IMR-90 (cell line): ENCODE results near the gene CDH2. TPM values are rescaled to one million over a fixed set of nuclear protein-coding genes. Genes with fewer than 3 reads are reported as not detected.

Experiments used
- ATAC-seq: fragments of 200-7000 bp; cut with Tn5 transposase; 2 replicates; pipeline ENCODE4 v1.9.1; 2020; ENCODE audit warnings: low read depth, mild to moderate bottlenecking, moderate library complexity
- BruUV-seq: library from RNA; stranded (reverse); fragments of 400-500 nt; replicated peaks from 2 replicates; lab custom pipeline; 2021; lab: Mats Ljungman, UMichigan
- CTCF ChIA-PET: fragments of 300-600 bp; formaldehyde crosslinking; extraction: SDS; loops from one replicate; lab custom pipeline; 2021; ENCODE audit warnings: antibody characterized with exemption; lab: Yijun Ruan, JAX
- POLR2A ChIA-PET: fragments of 300-600 bp; sonication (Branson Sonifier 250); formaldehyde crosslinking; loops from one replicate; lab custom pipeline; 2022; ENCODE audit warnings: antibody characterized with exemption; ENCODE audit not compliant: unreplicated experiment; lab: Charles Lee
- DNase-seq: peaks from one replicate; pipeline ENCODE4 v3.0.0; 2013
- H2AFZ ChIP-seq: replicated peaks from 2 replicates; pipeline ENCODE3; 2013; ENCODE audit warnings: low read length, mild to moderate bottlenecking; ENCODE audit not compliant: poor library complexity
- H2AK5ac ChIP-seq: 2 replicates; pipeline ENCODE4 v1.6.1; 2013; ENCODE audit warnings: low read depth, low read length, inconsistent platforms
- H2AK9ac ChIP-seq: replicated peaks from 2 replicates; pipeline ENCODE3; 2013; ENCODE audit warnings: mild to moderate bottlenecking, low read depth, low read length, moderate library complexity; ENCODE audit not compliant: poor library complexity
- H2BK120ac ChIP-seq: 2 replicates; pipeline ENCODE4 v1.6.1; 2013; ENCODE audit warnings: low read depth, low read length, inconsistent platforms
- H2BK15ac ChIP-seq: 3 replicates; pipeline ENCODE4 v1.6.1; 2013; ENCODE audit warnings: low read depth, low read length, inconsistent platforms
- H2BK20ac ChIP-seq: 2 replicates; pipeline ENCODE4 v1.6.1; 2013; ENCODE audit warnings: low read depth, mild to moderate bottlenecking, inconsistent platforms, low read length, moderate library complexity
- H2BK5ac ChIP-seq: 2 replicates; pipeline ENCODE4 v1.6.1; 2013; ENCODE audit warnings: mild to moderate bottlenecking, low read depth, low read length, inconsistent platforms; ENCODE audit not compliant: poor library complexity, severe bottlenecking
- H3K14ac ChIP-seq: replicated peaks from 2 replicates; pipeline ENCODE4 v1.6.1; 2013; ENCODE audit warnings: low read depth, low read length, inconsistent platforms
- H3K18ac ChIP-seq: 2 replicates; pipeline ENCODE4 v1.6.1; 2013; ENCODE audit warnings: low read depth, low read length, control low read depth
- H3K23ac ChIP-seq: 2 replicates; pipeline ENCODE4 v1.6.1; 2013; ENCODE audit warnings: low read depth, low read length, inconsistent platforms
- H3K27ac ChIP-seq: 2 replicates; pipeline ENCODE4 v1.5.1; 2013; ENCODE audit warnings: mild to moderate bottlenecking, control low read depth, low read length; ENCODE audit not compliant: insufficient read depth
- H3K27me3 ChIP-seq: 2 replicates; pipeline ENCODE4 v1.6.1; 2013; ENCODE audit warnings: low read length; ENCODE audit not compliant: control insufficient read depth, insufficient read depth
- H3K36me3 ChIP-seq: 2 replicates; pipeline ENCODE4 v1.6.1; 2013; ENCODE audit warnings: low read length, mixed read lengths; ENCODE audit not compliant: control insufficient read depth, insufficient read depth
- H3K4ac ChIP-seq: 2 replicates; pipeline ENCODE4 v1.6.1; 2013; ENCODE audit warnings: low read depth, low read length, inconsistent platforms
- H3K4me1 ChIP-seq: 2 replicates; pipeline ENCODE4 v1.6.1; 2013; ENCODE audit warnings: low read length, mixed read lengths; ENCODE audit not compliant: control insufficient read depth, insufficient read depth
- H3K4me2 ChIP-seq: 2 replicates; pipeline ENCODE4 v1.6.1; 2013; ENCODE audit warnings: low read depth, mild to moderate bottlenecking, control low read depth, low read length, moderate library complexity
- H3K4me3 ChIP-seq: 2 replicates; pipeline ENCODE4 v1.5.1; 2013; ENCODE audit warnings: low read depth, mild to moderate bottlenecking, control low read depth, low read length, moderate library complexity; ENCODE audit not compliant: insufficient read depth
- H3K56ac ChIP-seq: 2 replicates; pipeline ENCODE4 v1.6.1; 2013; ENCODE audit warnings: low read length, inconsistent platforms; ENCODE audit not compliant: insufficient read depth; ENCODE audit errors: extremely low read depth
- H3K79me1 ChIP-seq, 2 experiments: 2 replicates each; pipeline ENCODE4 v1.6.1; 2013; ENCODE audit warnings: low read length in 2 of 2, inconsistent platforms in 1 of 2, low read depth in 1 of 2
- H3K9ac ChIP-seq: 2 replicates; pipeline ENCODE4 v1.6.1; 2013; ENCODE audit warnings: low read depth, low read length, control low read depth
- H3K9me1 ChIP-seq: 2 replicates; pipeline ENCODE4 v1.6.1; 2013; ENCODE audit warnings: low read length, inconsistent platforms; ENCODE audit not compliant: insufficient read depth
- H3K9me3 ChIP-seq: 2 replicates; pipeline ENCODE4 v1.6.1; 2013; ENCODE audit warnings: low read length; ENCODE audit not compliant: control insufficient read depth, insufficient read depth
- H4K20me1 ChIP-seq: 2 replicates; pipeline ENCODE4 v1.6.1; 2013; ENCODE audit warnings: low read length, inconsistent platforms; ENCODE audit not compliant: insufficient read depth
- H4K5ac ChIP-seq: 2 replicates; pipeline ENCODE4 v1.6.1; 2013; ENCODE audit warnings: mild to moderate bottlenecking, low read depth, low read length, control low read depth
- H4K8ac ChIP-seq, 2 experiments: 2 replicates each; pipeline ENCODE4 v1.6.1; 2013; ENCODE audit warnings: low read depth in 2 of 2, low read length in 2 of 2, control low read depth in 1 of 2, inconsistent platforms in 1 of 2
- H4K91ac ChIP-seq: 2 replicates; pipeline ENCODE4 v1.6.1; 2013; ENCODE audit warnings: low read depth, low read length, inconsistent platforms; ENCODE audit not compliant: insufficient read depth
- BHLHE40 ChIP-seq: fragments of 150-350 bp; IDR thresholded peaks from 2 replicates; pipeline ENCODE4 v1.6.1; 2016; ENCODE audit warnings: mild to moderate bottlenecking, low read depth, low read length
- CEBPB ChIP-seq: IDR thresholded peaks from 2 replicates; pipeline ENCODE4 v1.6.1; 2012; ENCODE audit warnings: low read depth, low read length, improper control_type of control experiment
- CHD1 ChIP-seq: IDR thresholded peaks from 2 replicates; pipeline ENCODE4 v1.6.1; 2012; ENCODE audit warnings: low read depth, low read length, improper control_type of control experiment
- CTCF ChIP-seq: conservative IDR thresholded peaks from 2 replicates; pipeline ENCODE4 v1.5.1; 2012; ENCODE audit warnings: mild to moderate bottlenecking, low read depth, low read length, improper control_type of control experiment
- FOS ChIP-seq: fragments of 150-350 bp; IDR thresholded peaks from 2 replicates; pipeline ENCODE4 v1.6.1; 2016; ENCODE audit warnings: low read depth, low read length
- MAFK ChIP-seq: IDR thresholded peaks from 2 replicates; pipeline ENCODE4 v1.6.1; 2012; ENCODE audit warnings: low read depth, low read length, improper control_type of control experiment
- MAZ ChIP-seq: IDR thresholded peaks from 2 replicates; pipeline ENCODE4 v1.6.1; 2012; ENCODE audit warnings: low read depth, mild to moderate bottlenecking, low read length, improper control_type of control experiment, moderate library complexity, borderline replicate concordance
- MXI1 ChIP-seq: IDR thresholded peaks from 2 replicates; pipeline ENCODE4 v1.6.1; 2012; ENCODE audit warnings: low read depth, mild to moderate bottlenecking, low read length, moderate library complexity, borderline replicate concordance
- NFE2L2 ChIP-seq: fragments of 150-350 bp; IDR thresholded peaks from 2 replicates; pipeline ENCODE4 v1.6.1; 2016; ENCODE audit warnings: low read depth, mild to moderate bottlenecking, low read length
- POLR2A ChIP-seq: IDR thresholded peaks from 2 replicates; pipeline ENCODE4 v1.6.1; 2012; ENCODE audit warnings: mild to moderate bottlenecking, low read depth, low read length
- RAD21 ChIP-seq: IDR thresholded peaks from 2 replicates; pipeline ENCODE4 v1.6.1; 2012; ENCODE audit warnings: low read length, improper control_type of control experiment
- RCOR1 ChIP-seq: IDR thresholded peaks from 2 replicates; pipeline ENCODE4 v1.6.1; 2012; ENCODE audit warnings: mild to moderate bottlenecking, low read length, improper control_type of control experiment; ENCODE audit not compliant: insufficient replicate concordance
- SMC3 ChIP-seq: fragments of 150-350 bp; IDR thresholded peaks from 2 replicates; pipeline ENCODE4 v1.6.1; 2016; ENCODE audit warnings: low read depth, mild to moderate bottlenecking, antibody characterized with exemption, low read length, moderate library complexity
- USF2 ChIP-seq: fragments of 150-350 bp; IDR thresholded peaks from 2 replicates; pipeline ENCODE4 v1.6.1; 2017; ENCODE audit warnings: mild to moderate bottlenecking, antibody characterized with exemption, low read length, low read depth
- WGBS, 2 experiments: methylation state at CpG; one replicate each; pipeline versions ENCODE4 v1.1.5 to v1.1.7; 2013; ENCODE audit warnings: missing lambda C conversion rate in 2 of 2; ENCODE audit not compliant: insufficient read length in 1 of 2; ENCODE audit errors: extremely low coverage in 2 of 2; 5-methylcytosine and 5-hydroxymethylcytosine counted together
- dilution Hi-C: fragments of 300-500 bp; cut with HindIII; formaldehyde crosslinking; loops from one replicate; pipeline ENCODE4 v1.14.3; 2018; ENCODE audit warnings: low sequenced_read_pairs; ENCODE audit not compliant: unreplicated experiment
- in situ Hi-C: fragments of 300-500 bp; cut with MboI; formaldehyde crosslinking; loops from 3 replicates; pipeline ENCODE4 v1.14.3; 2019; ENCODE audit warnings: low sequenced_read_pairs, inconsistent platforms, mixed read lengths
- intact Hi-C: fragments of 100-400 bp; cut with micrococcal nuclease; formaldehyde crosslinking; loops from 2 replicates; pipeline ENCODE4 v1.10.0; 2022
- polyA plus RNA-seq, 3 experiments: library from polyadenylated mRNA; depleted of rRNA; stranded (reverse); fragments of >200 nt; gene quantifications; 2 replicates each; pipeline ENCODE4 v1.2.3, GENCODE V29; 2012; ENCODE audit warnings: low replicate concordance in 1 of 3
- total RNA-seq: library from RNA; depleted of rRNA; stranded (reverse); fragments of >200 nt; gene quantifications from 2 replicates; pipeline ENCODE4 v1.2.3, GENCODE V29; 2012

CDH2 gene
- total and polyA plus RNA-seq, 2 of the 4 experiments (the other 2 are of a cell fraction) = 55.6 to 111 TPM

- TF ChIP-seq CHD1 (no peak), SMC3 (peak; percentile 90)
Observed at GRCh38 chr18:28189400-28190239, 12.7 kb upstream of the CDH2 start (continued).

- Histone ChIP-seq H2AK9ac (no peak overlapping the region), H2AFZ (no peak overlapping the region), H4K20me1 (no peaks in the 10 kb centered on the region), H3K9ac (no peak overlapping the region), H3K27ac (no peak overlapping the region), H3K56ac (no peak overlapping the region), H3K4ac (no peak overlapping the region), H2BK5ac (no peak overlapping the region), H3K79me1 (no peaks in the 10 kb centered on the region; a peak in 1 of 4 replicates), H3K23ac (no peak overlapping the region), H3K4me3 (no peak overlapping the region), H4K5ac (no peak overlapping the region), H2BK120ac (no peak overlapping the region), H4K8ac (no peak overlapping the region), H3K14ac (no peak overlapping the region), H2BK15ac (no peak overlapping the region), H2BK20ac (no peak overlapping the region), H3K18ac (no peak overlapping the region), H3K36me3 (no peaks in the 10 kb centered on the region), H3K9me3 (no peaks in the 10 kb centered on the region), H3K4me1 (peaks cover 2% of the 10 kb centered on the region), H3K4me2 (no peak overlapping the region), H3K27me3 (no peaks in the 10 kb centered on the region), H2AK5ac (0 out of 2 replicates have a peak overlapping the region, but pooled peaks have one; percentile 11), H4K91ac (no peak overlapping the region), H3K9me1 (peaks cover 6% of the 10 kb centered on the region; the same call in 1 of the 2 replicates)
- ATAC-seq = no peak
- DNase-seq = no peak
- dilution Hi-C loops (no loop called here), in situ Hi-C loops (loop anchor here (10.0 kb wide), 2 partner anchors 170 to 500 kb away; no protein-coding TSS in a partner anchor), intact Hi-C loops (no loop called here)
- CTCF ChIA-PET = no interaction called here
- no TSS peak for BruUV-seq
- POLR2A ChIA-PET = no interaction called here
- 80% methylated on average over 1 of the region's 3 CpGs; no CpG with 5 or more reads in 1 of the 2 experiments for WGBS, 2 experiments
- no peak for TF ChIP-seq MAFK
- no peak for TF ChIP-seq RCOR1
- no peak for TF ChIP-seq NFE2L2
- TF ChIP-seq MXI1 = no peak
- no peak for TF ChIP-seq MAZ
- no peak for TF ChIP-seq USF2
- TF ChIP-seq SMC3 = no peak
- no peak for TF ChIP-seq CHD1
- no peak for TF ChIP-seq RAD21
- no peak for TF ChIP-seq BHLHE40
- TF ChIP-seq CEBPB = no peak
- TF ChIP-seq CTCF = no peak
- no peak for TF ChIP-seq FOS
- TF ChIP-seq POLR2A = no peak
Observed at GRCh38 chr18:28185121-28185520, 8.2 kb upstream of the CDH2 start.
